ENCODE data around the gene IGSF23. TPM values are rescaled to one million over a fixed set of nuclear protein-coding genes. Genes with fewer than 3 reads are reported as not detected.
"Not testable (repeated sequence)": the region's sequence is repeated elsewhere in the genome, so short reads cannot be mapped to it uniquely, and the experiment has no call there.

Gene IGSF23
- total and polyA plus RNA-seq, 7 donors: not detected

DNA sequence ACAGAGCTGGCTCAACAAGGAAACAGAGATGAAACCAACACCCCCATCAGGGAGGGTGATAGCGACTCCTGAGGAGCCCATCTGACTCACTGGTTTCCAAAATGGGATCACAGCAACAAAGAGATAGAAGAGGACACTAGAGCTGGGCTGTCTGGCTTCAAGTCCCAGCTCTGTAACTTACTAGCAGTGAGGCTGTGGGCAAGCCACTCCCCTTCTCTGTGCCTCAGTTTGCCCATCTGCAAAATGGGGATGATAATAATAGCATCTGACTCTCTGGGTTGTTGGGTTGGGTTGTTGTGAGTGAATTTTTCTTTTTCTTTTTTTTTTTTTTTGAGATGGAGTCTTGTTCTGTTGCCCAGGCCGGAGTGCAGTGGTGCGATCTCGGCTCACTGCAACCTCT lies 14.3 kb downstream of the IGSF23 start:
- Histone ChIP-seq H3K4me1 (peaks cover 0 to 12% (median 0%) of the 10 kb centered on the region in 4 donors), H3K36me3 (no peaks in the 10 kb centered on the region), H3K27me3 (no peaks in the 10 kb centered on the region), H3K4me3 (no peak overlapping the region), H3K9me3 (no peaks in the 10 kb centered on the region), H3K27ac (no peak overlapping the region)
- intact Hi-C loops (cut with DNase I): no loop called here
- 94% methylated on average over 4 of the region's 4 CpGs for WGBS, 2 donors
- no peak for DNase-seq
- no peak for TF ChIP-seq POLR2AphosphoS5 (IDR thresholded peaks at IDR 0.05)
- no peak for TF ChIP-seq POLR2A (IDR thresholded peaks at IDR 0.05)
- TF ChIP-seq EP300 (IDR thresholded peaks at IDR 0.05): no peak
- TF ChIP-seq, protein P1, sequence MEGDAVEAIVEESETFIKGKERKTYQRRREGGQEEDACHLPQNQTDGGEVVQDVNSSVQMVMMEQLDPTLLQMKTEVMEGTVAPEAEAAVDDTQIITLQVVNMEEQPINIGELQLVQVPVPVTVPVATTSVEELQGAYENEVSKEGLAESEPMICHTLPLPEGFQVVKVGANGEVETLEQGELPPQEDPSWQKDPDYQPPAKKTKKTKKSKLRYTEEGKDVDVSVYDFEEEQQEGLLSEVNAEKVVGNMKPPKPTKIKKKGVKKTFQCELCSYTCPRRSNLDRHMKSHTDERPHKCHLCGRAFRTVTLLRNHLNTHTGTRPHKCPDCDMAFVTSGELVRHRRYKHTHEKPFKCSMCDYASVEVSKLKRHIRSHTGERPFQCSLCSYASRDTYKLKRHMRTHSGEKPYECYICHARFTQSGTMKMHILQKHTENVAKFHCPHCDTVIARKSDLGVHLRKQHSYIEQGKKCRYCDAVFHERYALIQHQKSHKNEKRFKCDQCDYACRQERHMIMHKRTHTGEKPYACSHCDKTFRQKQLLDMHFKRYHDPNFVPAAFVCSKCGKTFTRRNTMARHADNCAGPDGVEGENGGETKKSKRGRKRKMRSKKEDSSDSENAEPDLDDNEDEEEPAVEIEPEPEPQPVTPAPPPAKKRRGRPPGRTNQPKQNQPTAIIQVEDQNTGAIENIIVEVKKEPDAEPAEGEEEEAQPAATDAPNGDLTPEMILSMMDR (IDR thresholded peaks at IDR 0.05): no peak

DNA sequence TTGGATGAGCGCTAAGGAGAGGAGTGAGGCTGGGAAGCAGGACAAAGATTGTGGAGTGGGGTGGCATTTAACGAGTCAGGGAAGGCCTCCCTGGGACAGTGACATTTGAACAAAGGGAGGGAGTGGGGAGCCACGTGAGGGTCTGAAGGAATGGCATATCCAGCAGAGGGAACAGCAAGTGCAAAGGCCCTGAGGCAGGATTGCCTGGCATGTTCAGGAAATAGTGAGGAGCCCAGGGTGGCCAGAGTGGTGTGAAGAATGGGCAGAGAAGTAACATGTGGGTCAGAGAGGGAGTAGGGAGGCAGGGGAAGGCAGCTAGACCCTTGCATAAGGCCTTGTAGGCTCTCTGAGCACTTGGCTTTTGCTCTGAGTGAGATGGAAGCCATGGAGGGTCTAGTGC lies 15.4 kb downstream of the IGSF23 start:
- intact Hi-C loops (cut with DNase I): no loop called here
- DNase-seq: no peak
- no peak for TF ChIP-seq POLR2AphosphoS5 (IDR thresholded peaks at IDR 0.05)
- TF ChIP-seq EP300 (IDR thresholded peaks at IDR 0.05): no peak
- no peak for TF ChIP-seq POLR2A (IDR thresholded peaks at IDR 0.05)
- TF ChIP-seq, protein P1 (IDR thresholded peaks at IDR 0.05): no peak
- 90 to 94% methylated on average over 3 of the region's 3 CpGs for WGBS, 2 donors
- H3K27ac ChIP-seq: no peak overlapping the region
- no peak overlapping the region for H3K4me3 ChIP-seq
- no peaks in the 10 kb centered on the region for H3K27me3 ChIP-seq
- no peaks in the 10 kb centered on the region for H3K36me3 ChIP-seq
- no peaks in the 10 kb centered on the region for H3K9me3 ChIP-seq
- peaks cover 0 to 12% (median 0%) of the 10 kb centered on the region in 4 donors for H3K4me1 ChIP-seq

DNA sequence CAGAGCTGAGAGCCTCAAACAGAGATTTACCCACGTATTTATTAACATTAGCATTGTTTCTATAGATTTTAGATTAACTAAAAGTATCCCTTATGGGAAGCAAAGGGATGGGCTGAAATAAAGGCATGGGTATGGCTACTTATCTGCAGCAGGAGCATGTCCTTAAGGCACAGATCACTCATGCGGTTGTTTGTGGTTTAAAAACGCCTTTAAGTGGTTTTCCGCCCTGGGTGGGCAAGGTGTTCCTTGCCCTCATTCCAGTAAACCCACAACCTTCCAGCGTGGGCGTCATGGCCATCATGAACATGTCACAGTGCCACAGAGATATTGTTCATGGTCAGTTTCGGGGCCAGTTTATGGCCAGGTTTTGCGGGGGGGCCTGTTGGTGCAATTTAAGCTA lies 18.2 kb downstream of the IGSF23 start:
- H3K36me3 ChIP-seq; DNase-seq; intact Hi-C loops (cut with DNase I); H3K27ac ChIP-seq; H3K9me3 ChIP-seq; H3K4me3 ChIP-seq; H3K4me1 ChIP-seq; H3K27me3 ChIP-seq: not testable (repeated sequence)
- 79 to 90% methylated on average over 8 of the region's 8 CpGs for WGBS, 2 donors

DNA sequence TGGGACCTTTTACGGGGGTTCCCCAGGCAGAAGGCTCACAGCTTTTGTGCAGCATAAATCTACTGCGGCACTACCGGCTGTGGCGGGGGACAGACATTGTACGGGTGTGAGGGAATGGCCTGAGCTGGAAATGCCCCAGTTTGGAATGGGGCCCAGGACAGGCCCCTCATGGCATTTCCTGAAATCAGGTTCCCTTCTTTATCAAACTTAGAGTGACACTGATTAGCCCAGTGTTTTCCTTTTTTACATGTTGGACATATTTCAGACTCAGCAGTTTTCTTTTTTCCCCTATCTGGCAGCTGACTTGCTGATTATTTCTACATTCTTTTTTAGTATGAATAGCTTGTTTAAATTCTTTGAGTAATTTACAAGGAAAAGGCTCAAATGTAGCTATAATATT lies 20.7 kb downstream of the IGSF23 start:
- intact Hi-C loops (cut with DNase I); H3K27ac ChIP-seq; DNase-seq; H3K36me3 ChIP-seq; H3K4me3 ChIP-seq; H3K27me3 ChIP-seq; H3K9me3 ChIP-seq; H3K4me1 ChIP-seq: not testable (repeated sequence)
- 47 to 69% methylated on average over 5 of the region's 5 CpGs for WGBS, 2 donors

DNA sequence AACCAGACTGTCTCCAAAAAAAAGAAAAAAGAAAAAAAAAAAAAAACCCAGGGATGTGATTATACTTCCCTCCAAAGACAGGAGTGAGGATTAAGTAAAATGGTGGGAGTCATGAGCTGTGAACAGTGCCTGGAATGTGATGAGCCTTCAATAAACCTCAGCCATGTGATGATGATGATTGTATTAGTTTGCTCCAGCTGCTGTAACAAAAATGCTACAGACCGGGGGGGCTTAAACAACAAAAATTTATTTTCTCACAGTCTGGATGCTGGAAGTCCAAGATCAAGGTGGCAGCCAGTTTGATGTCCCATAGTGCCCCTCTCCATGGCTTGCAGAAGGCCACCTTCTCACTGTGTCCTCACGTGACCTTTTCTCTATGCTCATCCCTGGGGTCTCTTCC lies 21.4 kb downstream of the IGSF23 start:
- TF ChIP-seq POLR2AphosphoS5 (IDR thresholded peaks at IDR 0.05) (no peak), EP300 (IDR thresholded peaks at IDR 0.05) (no peak), POLR2A (IDR thresholded peaks at IDR 0.05) (no peak)
- TF ChIP-seq, protein P1 (IDR thresholded peaks at IDR 0.05): no peak
- Histone ChIP-seq H3K27ac (no peak overlapping the region), H3K27me3 (no peaks in the 10 kb centered on the region), H3K9me3 (peaks cover 0 to 4% (median 0%) of the 10 kb centered on the region in 4 donors), H3K4me1 (no peaks in the 10 kb centered on the region), H3K36me3 (no peaks in the 10 kb centered on the region), H3K4me3 (no peak overlapping the region)
- DNase-seq: no peak
- intact Hi-C loops (cut with DNase I): no loop called here
- 97 to 99% methylated on average over 2 of the region's 2 CpGs for WGBS, 2 donors

DNA sequence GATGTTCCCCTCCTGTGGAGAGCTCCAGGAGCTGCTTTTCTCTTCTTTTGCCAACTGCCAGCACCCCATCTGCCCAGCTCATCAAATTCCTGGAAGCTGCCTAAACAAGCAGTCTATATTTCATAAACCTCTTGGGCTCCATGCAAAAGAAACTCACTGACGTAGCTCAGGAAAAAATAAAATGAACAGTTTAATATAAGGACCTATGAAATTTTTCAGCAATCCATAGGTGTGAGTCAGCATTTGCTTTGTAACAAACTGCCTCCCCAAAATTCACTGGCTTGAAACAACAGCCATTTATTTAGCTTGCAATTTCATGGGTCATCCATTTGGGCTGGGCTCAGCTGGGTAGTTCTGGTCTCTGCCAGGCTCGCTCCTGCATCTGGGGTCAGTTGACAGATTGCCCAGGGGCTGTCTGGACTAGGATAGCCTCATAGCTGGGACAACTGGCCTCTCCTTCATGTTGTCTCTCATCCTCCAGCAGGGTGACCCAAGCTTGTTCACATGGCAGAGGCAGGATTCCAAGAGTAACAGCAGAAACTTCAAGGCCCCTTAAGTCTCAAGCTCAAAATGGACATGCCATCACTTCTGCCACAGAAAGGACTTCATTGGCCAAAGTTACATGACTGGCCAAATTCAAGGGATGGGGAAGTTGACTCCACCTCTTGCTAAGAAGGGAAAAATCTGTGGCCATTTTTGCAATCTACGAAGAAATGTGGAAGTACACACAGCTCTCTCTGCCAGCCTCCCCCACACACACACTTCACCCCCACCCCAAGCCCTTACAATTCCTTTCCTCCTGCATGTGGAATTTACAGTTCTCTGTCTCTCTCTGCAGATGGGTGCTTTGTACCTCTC lies 22.4 kb downstream of the IGSF23 start:
- intact Hi-C loops (cut with DNase I): no loop called here
- H3K4me3 ChIP-seq: no peak overlapping the region
- no peaks in the 10 kb centered on the region for H3K27me3 ChIP-seq
- H3K36me3 ChIP-seq: no peaks in the 10 kb centered on the region
- no peaks in the 10 kb centered on the region for H3K4me1 ChIP-seq
- DNase-seq: no peak
- H3K9me3 ChIP-seq: peaks cover 0 to 4% (median 0%) of the 10 kb centered on the region in 4 donors
- TF ChIP-seq EP300 (IDR thresholded peaks at IDR 0.05): no peak
- no peak overlapping the region for H3K27ac ChIP-seq
- 80 to 86% methylated on average over 3 of the region's 3 CpGs for WGBS, 2 donors

All from sigmoid colon (tissue), 7 donors.